GM23248 (cell line): Measurements from ENCODE around the gene CARD18. TPM values are rescaled to one million over a fixed set of nuclear protein-coding genes. Genes with fewer than 3 reads are reported as not detected.
"Not testable (repeated sequence)": the region's sequence is repeated elsewhere in the genome, so short reads cannot be mapped to it uniquely, and the experiment has no call there.

ENCODE experiments used
- DNase-seq: peaks from one replicate; pipeline ENCODE4 v3.0.0-alpha.2; 2015
- H2AFZ ChIP-seq: fragments of 200-600 bp; sonication (generic); 2 replicates; pipeline ENCODE4 v1.6.1; 2016; ENCODE audit warnings: antibody characterized with exemption
- H3F3A ChIP-seq: fragments of 200-600 bp; sonication (generic); 2 replicates; pipeline ENCODE4 v1.6.1; 2016; ENCODE audit warnings: mild to moderate bottlenecking, antibody characterized with exemption, mixed run types; ENCODE audit not compliant: insufficient read depth
- H3K27ac ChIP-seq: fragments of 200-600 bp; sonication (generic); 2 replicates; pipeline ENCODE4 v1.5.1; 2016; ENCODE audit warnings: mild to moderate bottlenecking
- H3K27me3 ChIP-seq: fragments of 200-600 bp; sonication (generic); replicated peaks from 2 replicates; pipeline ENCODE4 v1.6.1; 2016; ENCODE audit warnings: mild to moderate bottlenecking; ENCODE audit not compliant: insufficient read depth
- H3K36me3 ChIP-seq: fragments of 200-600 bp; sonication (generic); 2 replicates; pipeline ENCODE4 v1.6.1; 2016; ENCODE audit warnings: low read depth, mild to moderate bottlenecking
- H3K4me1 ChIP-seq: fragments of 200-600 bp; sonication (generic); 2 replicates; pipeline ENCODE4 v1.6.1; 2016; ENCODE audit warnings: mild to moderate bottlenecking; ENCODE audit not compliant: insufficient read depth
- H3K4me2 ChIP-seq: fragments of 200-600 bp; sonication (generic); one replicate; pipeline ENCODE4 v1.6.1; 2016; ENCODE audit warnings: mild to moderate bottlenecking; ENCODE audit not compliant: unreplicated experiment
- H3K4me3 ChIP-seq: fragments of 200-600 bp; sonication (generic); 2 replicates; pipeline ENCODE4 v1.5.1; 2016; ENCODE audit warnings: mild to moderate bottlenecking
- H3K79me2 ChIP-seq: fragments of 200-600 bp; sonication (generic); 2 replicates; pipeline ENCODE4 v1.6.1; 2016; ENCODE audit warnings: mild to moderate bottlenecking; ENCODE audit not compliant: insufficient read depth
- H3K9ac ChIP-seq: fragments of 200-600 bp; sonication (generic); 2 replicates; pipeline ENCODE4 v1.6.1; 2016; ENCODE audit warnings: mild to moderate bottlenecking
- H3K9me2 ChIP-seq: fragments of 200-600 bp; sonication (generic); 2 replicates; pipeline ENCODE4 v1.6.1; 2016; ENCODE audit warnings: mixed run types, mild to moderate bottlenecking, moderate library complexity; ENCODE audit not compliant: insufficient read depth
- H3K9me3 ChIP-seq: fragments of 200-600 bp; sonication (generic); one replicate; pipeline ENCODE4 v1.6.1; 2017; ENCODE audit warnings: low read depth
- H4K20me1 ChIP-seq: fragments of 200-600 bp; sonication (generic); 2 replicates; pipeline ENCODE4 v1.6.0; 2016; ENCODE audit not compliant: insufficient read depth
- EZH2 ChIP-seq: fragments of 200-600 bp; sonication (generic); IDR thresholded peaks from 2 replicates; pipeline ENCODE4 v1.6.1; 2018; ENCODE audit warnings: antibody characterized with exemption, mild to moderate bottlenecking; ENCODE audit not compliant: insufficient read depth, poor library complexity, severe bottlenecking
- EZH2phosphoT487 ChIP-seq: fragments of 200-600 bp; sonication (generic); IDR thresholded peaks from 2 replicates; pipeline ENCODE4 v1.6.1; 2018; ENCODE audit warnings: antibody characterized with exemption, moderate library complexity, mild to moderate bottlenecking, low read depth; ENCODE audit not compliant: insufficient read depth
- WGBS, 2 experiments: methylation state at CpG; one replicate each; pipeline ENCODE4 v1.1.6; 2015 to 2017; ENCODE audit warnings: low lambda C conversion rate in 2 of 2, low coverage in 1 of 2; ENCODE audit errors: missing lambda C conversion rate in 2 of 2; 5-methylcytosine and 5-hydroxymethylcytosine counted together
- in situ Hi-C: fragments of 300-500 bp; cut with MboI; formaldehyde crosslinking; loops from 2 replicates; pipeline ENCODE4 v1.15.0; 2020
- polyA plus RNA-seq: library from polyadenylated mRNA; unstranded; fragments of >200 nt; fragmentation: Nextera tagmentation; extraction: Ambion mirVana; gene quantifications from 2 replicates; pipeline ENCODE4 v1.2.1, GENCODE V29; 2016
- total RNA-seq: library from RNA; depleted of rRNA; stranded (reverse); fragments of >200 nt; shearing (Covaris generic); gene quantifications from 2 replicates; pipeline ENCODE4 v1.2.3, GENCODE V29; 2014

Gene CARD18
- total and polyA plus RNA-seq, 2 experiments from 2014 or later: not detected

- no peak overlapping the region for H3K4me2 ChIP-seq
- TF ChIP-seq EZH2phosphoT487 (no peak), EZH2 (no peak)
- no peak overlapping the region for H3K4me3 ChIP-seq
- H3K9ac ChIP-seq: no peak overlapping the region
- H3K27me3 ChIP-seq: no peaks in the 10 kb centered on the region
- no peaks in the 10 kb centered on the region for H3K9me3 ChIP-seq
- H3K36me3 ChIP-seq: no peaks in the 10 kb centered on the region
- no peak overlapping the region for H2AFZ ChIP-seq
- no peaks in the 10 kb centered on the region for H3K4me1 ChIP-seq
- no peaks in the 10 kb centered on the region for H3F3A ChIP-seq
- H3K79me2 ChIP-seq: no peaks in the 10 kb centered on the region
- H3K27ac ChIP-seq: no peak overlapping the region
- no peak for DNase-seq
- no peaks in the 10 kb centered on the region for H3K9me2 ChIP-seq
- H4K20me1 ChIP-seq: no peaks in the 10 kb centered on the region
- in situ Hi-C loops: no loop called here
Measured at GRCh38 chr11:105103336-105103735, 36.2 kb downstream of the CARD18 start.

GRCh38 chr11:105102079-105102581, 37.4 kb downstream of the CARD18 start:
- 42 to 50% methylated on average over 2 of the region's 3 CpGs for WGBS, 2 experiments
- H3K9me2 ChIP-seq: not testable (repeated sequence)

GRCh38 chr11:105100981-105101630, 38.5 kb downstream of the CARD18 start:
- H3F3A ChIP-seq: no peaks in the 10 kb centered on the region
- no peak overlapping the region for H3K9ac ChIP-seq
- H4K20me1 ChIP-seq: no peaks in the 10 kb centered on the region
- no peaks in the 10 kb centered on the region for H3K27me3 ChIP-seq
- H3K4me1 ChIP-seq: no peaks in the 10 kb centered on the region
- no peaks in the 10 kb centered on the region for H3K79me2 ChIP-seq
- no peak overlapping the region for H3K4me3 ChIP-seq
- no peak overlapping the region for H2AFZ ChIP-seq
- H3K9me3 ChIP-seq: no peaks in the 10 kb centered on the region
- no peak overlapping the region for H3K4me2 ChIP-seq
- no peak for DNase-seq
- WGBS, 2 experiments: 85 to 88% methylated on average over 2 of the region's 2 CpGs
- no peaks in the 10 kb centered on the region for H3K9me2 ChIP-seq
- no peak for TF ChIP-seq EZH2phosphoT487
- TF ChIP-seq EZH2: no peak
- no peaks in the 10 kb centered on the region for H3K36me3 ChIP-seq
- in situ Hi-C loops: no loop called here
- no peak overlapping the region for H3K27ac ChIP-seq

More at GRCh38 chr11:105102079-105102581, 37.4 kb downstream of the CARD18 start:
- H3K79me2 ChIP-seq, H3K9me3 ChIP-seq, H3K27ac ChIP-seq, H2AFZ ChIP-seq, DNase-seq, in situ Hi-C loops, H4K20me1 ChIP-seq, H3K9ac ChIP-seq, H3K4me1 ChIP-seq, H3K4me3 ChIP-seq, H3K27me3 ChIP-seq, H3F3A ChIP-seq, H3K36me3 ChIP-seq, H3K4me2 ChIP-seq: not testable (repeated sequence)

- Histone ChIP-seq H3K27ac (no peak overlapping the region), H4K20me1 (no peaks in the 10 kb centered on the region), H3F3A (no peaks in the 10 kb centered on the region), H3K36me3 (no peaks in the 10 kb centered on the region), H3K9ac (no peak overlapping the region), H3K9me3 (no peaks in the 10 kb centered on the region), H3K4me1 (no peaks in the 10 kb centered on the region), H2AFZ (no peak overlapping the region), H3K4me2 (no peak overlapping the region), H3K27me3 (no peaks in the 10 kb centered on the region), H3K79me2 (no peaks in the 10 kb centered on the region), H3K4me3 (no peak overlapping the region), H3K9me2 (no peaks in the 10 kb centered on the region)
- in situ Hi-C loops: no loop called here
- no peak for DNase-seq
- TF ChIP-seq EZH2phosphoT487 (no peak), EZH2 (no peak)
- 75 to 82% methylated on average over 7 of the region's 7 CpGs for WGBS, 2 experiments
Measured at GRCh38 chr11:105100206-105100605, 39.4 kb downstream of the CARD18 start.

GRCh38 chr11:105099594-105099993, 40.0 kb downstream of the CARD18 start:
- H4K20me1 ChIP-seq, H3K27me3 ChIP-seq, H3K79me2 ChIP-seq, H2AFZ ChIP-seq, H3K9me3 ChIP-seq, in situ Hi-C loops, H3F3A ChIP-seq, H3K27ac ChIP-seq, H3K36me3 ChIP-seq, H3K4me1 ChIP-seq, H3K9ac ChIP-seq, H3K4me3 ChIP-seq, H3K9me2 ChIP-seq, H3K4me2 ChIP-seq, DNase-seq: not testable (repeated sequence)
- WGBS, 2 experiments: 95 to 98% methylated on average over 2 of the region's 2 CpGs
